Muscle of back (tissue), 11 donors: ENCODE data around the gene METTL8. TPM values are rescaled to one million over a fixed set of nuclear protein-coding genes. Genes with fewer than 3 reads are reported as not detected.
"Not testable (repeated sequence)": the region's sequence is repeated elsewhere in the genome, so short reads cannot be mapped to it uniquely, and the experiment has no call there.

Experiments
- DNase-seq, 3 donors: peaks; one replicate each; pipeline versions ENCODE4 v3.0.0 to v3.0.0-alpha.2; 2013
- polyA plus RNA-seq, 10 donors: library from polyadenylated mRNA; unstranded; fragments of 120-200 nt; gene quantifications; one replicate each; pipeline ENCODE4 v1.2.1, GENCODE V29; 2013; ENCODE audit not compliant: insufficient read length in 10 of 10

Gene METTL8
- polyA plus RNA-seq, 10 donors, result 11.4 to 19.6 (median 13.8) TPM

GRCh38 chr2:171402906-171403580 is 30.7 kb downstream of the METTL8 start:
- DNase-seq, result no peak

GRCh38 chr2:171401947-171402346 is 31.8 kb downstream of the METTL8 start:
- no peak for DNase-seq

- DNase-seq, result no peak
These were observed 33.4 kb downstream of the METTL8 start for GRCh38 chr2:171400395-171400794.

DNA sequence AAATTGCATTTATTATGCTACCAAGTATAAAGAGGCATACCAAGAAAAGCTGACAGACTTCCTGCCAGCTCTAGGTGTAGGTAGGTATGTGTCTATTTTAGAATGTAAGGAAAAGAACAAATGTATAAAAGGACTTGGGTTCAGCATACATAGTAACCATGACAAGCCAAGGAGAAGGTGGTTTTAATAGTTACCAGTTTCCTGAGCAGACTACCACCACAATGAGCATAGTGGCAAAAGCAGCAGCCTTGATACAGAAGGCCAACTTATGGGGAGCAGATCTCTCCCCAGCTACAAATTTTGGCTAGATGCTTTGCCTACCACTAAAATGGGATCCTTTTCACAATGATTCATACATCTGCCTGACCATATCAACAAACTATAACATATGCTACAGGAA is 34.5 kb downstream of the METTL8 start:
- no peak for DNase-seq

- DNase-seq, result no peak
These were observed 39.5 kb downstream of the METTL8 start for GRCh38 chr2:171394164-171394740.

- no peak for DNase-seq
These were observed 40.3 kb downstream of the METTL8 start for GRCh38 chr2:171393487-171393886.

- no peak for DNase-seq
These were observed 42.3 kb downstream of the METTL8 start for GRCh38 chr2:171391532-171391931.

- DNase-seq, result peak in 1 of 3 donors; percentile 37
These were observed 42.8 kb downstream of the METTL8 start for GRCh38 chr2:171390941-171391516.

GRCh38 chr2:171389780-171390179 is 44.0 kb downstream of the METTL8 start:
- DNase-seq, result no peak

DNA sequence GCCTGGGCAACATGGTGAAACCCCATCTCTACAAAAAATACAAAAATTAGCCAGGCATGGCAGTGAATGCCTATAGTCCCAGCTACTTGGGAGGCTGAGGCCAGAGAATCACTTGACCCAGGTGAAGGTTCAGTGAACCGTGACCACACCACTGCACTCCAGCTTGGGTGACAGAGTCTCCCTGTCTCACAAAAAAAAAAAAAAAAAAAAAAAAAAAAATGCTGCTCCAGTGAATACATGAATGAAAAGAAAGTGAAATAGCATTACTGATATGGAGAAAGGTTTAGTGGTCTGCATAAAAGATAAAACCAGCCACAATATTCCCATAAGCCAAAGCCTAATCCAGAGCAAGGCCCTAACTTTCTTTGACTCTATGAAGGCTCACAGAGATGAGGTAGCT is 44.5 kb downstream of the METTL8 start:
- DNase-seq, result no peak

GRCh38 chr2:171387052-171387451 is 46.7 kb downstream of the METTL8 start:
- DNase-seq, result no peak

- DNase-seq, result no peak
These were observed 47.2 kb downstream of the METTL8 start for GRCh38 chr2:171386627-171387026.

DNA sequence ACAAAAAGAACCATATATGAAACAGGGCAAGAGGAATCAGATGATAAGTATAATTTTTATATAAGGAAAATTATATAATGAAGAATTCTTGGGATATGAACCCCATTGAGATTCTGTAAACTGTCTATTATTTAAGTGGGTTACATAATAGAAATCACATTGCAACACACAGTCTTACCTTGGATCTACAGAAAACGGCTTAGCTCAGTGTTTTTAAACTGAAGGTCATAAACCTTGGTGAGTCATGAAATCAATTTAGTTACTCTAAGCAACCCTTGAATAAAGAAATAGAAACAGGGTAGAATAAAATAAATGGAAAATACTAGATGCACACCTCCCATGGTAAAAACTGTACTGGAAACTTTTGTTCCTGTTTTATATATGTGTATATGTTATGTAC is 50.7 kb downstream of the METTL8 start:
- no peak for DNase-seq

GRCh38 chr2:171382175-171382574 is 51.6 kb downstream of the METTL8 start:
- not testable (repeated sequence) for DNase-seq

GRCh38 chr2:171377852-171378251 is 55.9 kb downstream of the METTL8 start:
- not testable (repeated sequence) for DNase-seq

GRCh38 chr2:171367692-171368091 is 66.1 kb downstream of the METTL8 start:
- no peak for DNase-seq

DNA sequence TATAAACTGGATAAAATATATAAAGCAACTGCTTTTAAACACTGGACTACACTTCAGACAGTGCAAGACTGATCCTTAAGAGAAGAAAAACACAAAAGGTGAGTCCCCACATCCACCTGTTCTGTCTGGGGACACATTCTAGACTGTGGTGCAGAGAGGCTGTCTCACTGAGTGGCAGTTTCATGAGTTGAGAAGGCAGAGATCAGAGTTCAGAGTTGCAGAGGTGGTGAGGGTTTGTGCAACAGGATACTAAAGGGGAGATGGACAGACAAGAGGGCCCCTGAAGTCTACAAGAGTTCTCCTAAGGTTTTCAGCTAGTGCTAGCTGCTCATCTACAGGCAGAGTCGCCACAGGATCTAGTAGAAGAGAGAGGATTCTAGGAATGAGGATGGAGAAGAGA is 68.0 kb downstream of the METTL8 start:
- no peak for DNase-seq

DNA sequence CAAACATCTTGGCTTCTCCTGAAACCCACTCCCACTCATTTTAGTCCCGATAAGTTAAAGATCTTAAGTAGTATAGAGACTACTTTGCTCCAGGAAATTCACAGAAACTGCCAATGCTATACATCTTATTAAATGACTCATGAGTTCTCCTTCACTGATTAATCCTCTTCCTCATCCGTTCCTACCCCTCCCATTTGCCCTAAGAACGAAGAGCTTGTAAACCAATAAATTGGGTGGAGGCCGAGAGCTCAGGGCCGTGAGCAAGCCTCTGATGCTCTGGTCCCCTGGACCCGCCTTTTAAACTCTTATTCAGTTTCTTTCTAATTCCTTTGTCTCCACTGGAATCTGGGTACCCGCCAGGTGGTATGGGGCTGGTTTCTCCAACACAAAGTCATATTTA is 68.6 kb downstream of the METTL8 start:
- no peak for DNase-seq

- no peak for DNase-seq
These were observed 71.4 kb downstream of the METTL8 start for GRCh38 chr2:171362396-171362795.

DNA sequence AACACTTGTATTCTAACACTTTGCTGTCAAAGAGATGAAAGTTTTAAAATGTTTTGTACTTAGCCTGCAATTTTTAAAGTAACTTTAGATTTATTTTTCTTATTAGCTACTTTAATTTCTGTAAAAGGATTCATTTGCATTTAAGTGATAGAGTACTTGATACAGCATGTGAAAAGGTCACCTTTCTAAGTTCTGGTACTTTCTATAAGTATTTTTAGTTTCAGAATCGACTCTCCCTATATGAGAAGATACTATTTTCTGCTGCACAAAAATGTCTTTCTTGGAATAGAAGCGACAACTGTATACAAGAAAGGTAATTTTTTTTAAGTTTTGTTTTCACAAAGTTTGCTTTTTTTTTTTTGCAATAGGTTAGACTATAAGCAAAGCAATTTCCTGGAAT is 72.9 kb downstream of the METTL8 start:
- DNase-seq, result no peak

GRCh38 chr2:171353746-171354145 is 80.0 kb downstream of the METTL8 start:
- DNase-seq, result not testable (repeated sequence)

GRCh38 chr2:171348056-171348455 is 85.7 kb downstream of the METTL8 start:
- no peak for DNase-seq

DNA sequence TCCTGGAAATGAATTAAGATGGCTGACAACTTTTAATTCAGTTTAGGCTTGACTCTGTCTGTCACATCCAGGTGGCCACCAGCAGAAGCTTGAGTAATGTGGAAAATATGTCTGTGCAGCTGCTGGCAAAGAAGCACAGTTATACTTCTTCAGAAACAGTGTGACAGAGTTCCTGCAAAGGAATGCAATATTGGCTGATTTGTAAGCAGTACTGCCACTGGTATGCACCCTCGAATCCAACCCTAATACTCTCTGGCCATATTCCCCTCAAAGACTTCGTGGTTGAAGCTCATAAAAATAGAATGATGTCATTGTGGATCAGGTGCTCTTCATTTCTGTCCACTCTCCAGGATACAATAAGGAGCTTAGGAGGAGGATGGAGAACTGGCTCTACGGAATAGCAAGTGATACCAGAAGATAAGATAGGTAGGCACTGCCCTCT is 86.2 kb downstream of the METTL8 start:
- peak; percentile 62 to 75 (median 74) for DNase-seq
